ENCODE measurements around the gene TSHR. TPM values are rescaled to one million over a fixed set of nuclear protein-coding genes. Genes with fewer than 3 reads are reported as not detected.

The TSHR gene
- total RNA-seq, 2 donors from 2014 or later, result 0.58 TPM; not detected in 1

DNA sequence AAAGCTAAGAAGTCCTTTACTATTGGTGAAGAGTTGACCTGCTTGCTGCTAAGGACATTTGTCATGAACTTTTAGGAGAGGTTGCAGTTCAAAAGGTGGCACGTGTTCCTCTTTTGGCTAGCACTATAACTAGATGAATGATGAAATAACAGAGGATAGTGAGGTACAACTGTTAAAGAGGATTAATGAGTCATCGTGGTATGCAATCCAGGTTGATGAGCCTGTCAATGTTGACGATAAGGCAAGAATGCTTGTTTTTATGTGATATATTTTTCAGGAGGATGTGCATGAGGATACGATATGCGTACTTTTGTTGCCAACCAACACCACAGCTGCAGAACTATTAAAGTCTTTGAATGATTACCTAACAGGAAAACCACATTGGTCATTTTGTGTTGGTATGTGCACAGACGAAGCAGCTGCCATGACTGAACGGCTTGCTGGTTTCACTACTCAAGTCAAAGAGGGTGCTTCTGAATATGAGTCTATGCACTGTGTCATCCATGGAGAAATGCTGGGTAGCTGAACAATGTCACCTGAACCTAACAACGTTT, 24.5 kb upstream of the TSHR start:
- H3K4me1 Mint-ChIP-seq, result peaks cover 10% of the 10 kb centered on the region
- H3K27ac ChIP-seq (ENCODE audit: low read depth, low read length), result no peak overlapping the region
- H3K4me3 Mint-ChIP-seq, result no peak overlapping the region
- WGBS, 2 experiments (ENCODE audit: insufficient coverage in 1 of 2, insufficient read length in 1 of 2), result 93% methylated on average over 8 of the region's 8 CpGs
- TF ChIP-seq, protein P1, sequence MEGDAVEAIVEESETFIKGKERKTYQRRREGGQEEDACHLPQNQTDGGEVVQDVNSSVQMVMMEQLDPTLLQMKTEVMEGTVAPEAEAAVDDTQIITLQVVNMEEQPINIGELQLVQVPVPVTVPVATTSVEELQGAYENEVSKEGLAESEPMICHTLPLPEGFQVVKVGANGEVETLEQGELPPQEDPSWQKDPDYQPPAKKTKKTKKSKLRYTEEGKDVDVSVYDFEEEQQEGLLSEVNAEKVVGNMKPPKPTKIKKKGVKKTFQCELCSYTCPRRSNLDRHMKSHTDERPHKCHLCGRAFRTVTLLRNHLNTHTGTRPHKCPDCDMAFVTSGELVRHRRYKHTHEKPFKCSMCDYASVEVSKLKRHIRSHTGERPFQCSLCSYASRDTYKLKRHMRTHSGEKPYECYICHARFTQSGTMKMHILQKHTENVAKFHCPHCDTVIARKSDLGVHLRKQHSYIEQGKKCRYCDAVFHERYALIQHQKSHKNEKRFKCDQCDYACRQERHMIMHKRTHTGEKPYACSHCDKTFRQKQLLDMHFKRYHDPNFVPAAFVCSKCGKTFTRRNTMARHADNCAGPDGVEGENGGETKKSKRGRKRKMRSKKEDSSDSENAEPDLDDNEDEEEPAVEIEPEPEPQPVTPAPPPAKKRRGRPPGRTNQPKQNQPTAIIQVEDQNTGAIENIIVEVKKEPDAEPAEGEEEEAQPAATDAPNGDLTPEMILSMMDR (conservative IDR thresholded peaks at IDR 0.05), result no peak
- no peaks in the 10 kb centered on the region for H3K4me1 ChIP-seq (ENCODE audit: control insufficient read depth, insufficient read depth, low read length)
- H3K9me3 ChIP-seq (ENCODE audit: control insufficient read depth, low read length), result no peaks in the 10 kb centered on the region
- no peak overlapping the region for H3K27ac Mint-ChIP-seq
- no peaks in the 10 kb centered on the region for H3K9me3 Mint-ChIP-seq
- no peaks in the 10 kb centered on the region for H3K27me3 Mint-ChIP-seq (ENCODE audit: insufficient read depth)
- no peaks in the 10 kb centered on the region for H3K27me3 ChIP-seq (ENCODE audit: control insufficient read depth, insufficient read depth, low read length, poor library complexity, severe bottlenecking)
- no peak for DNase-seq
- H3K36me3 Mint-ChIP-seq (ENCODE audit: low read depth), result no peaks in the 10 kb centered on the region
- H3K36me3 ChIP-seq (ENCODE audit: control insufficient read depth, insufficient read depth, low read length), result no peaks in the 10 kb centered on the region
- no peak overlapping the region for H3K4me3 ChIP-seq (ENCODE audit: low read length)
- H3K9ac ChIP-seq (ENCODE audit: extremely low read depth, low read length, poor library complexity, severe bottlenecking), result no peak overlapping the region

GRCh38 chr14:80933282-80933681, 22.1 kb upstream of the TSHR start:
- TF ChIP-seq, protein P1 (conservative IDR thresholded peaks at IDR 0.05), result no peak
- no peaks in the 10 kb centered on the region for H3K36me3 ChIP-seq (ENCODE audit: control insufficient read depth, insufficient read depth, low read length)
- Mint-ChIP-seq H3K27ac (no peak overlapping the region), H3K9me3 (no peaks in the 10 kb centered on the region), H3K4me3 (no peak overlapping the region), H3K36me3 (ENCODE audit: low read depth) (no peaks in the 10 kb centered on the region), H3K27me3 (ENCODE audit: insufficient read depth) (no peaks in the 10 kb centered on the region), H3K4me1 (peaks cover 10% of the 10 kb centered on the region)
- H3K27ac ChIP-seq (ENCODE audit: low read depth, low read length), result no peak overlapping the region
- DNase-seq, result no peak
- no peak overlapping the region for H3K9ac ChIP-seq (ENCODE audit: extremely low read depth, low read length, poor library complexity, severe bottlenecking)
- no peaks in the 10 kb centered on the region for H3K27me3 ChIP-seq (ENCODE audit: control insufficient read depth, insufficient read depth, low read length, poor library complexity, severe bottlenecking)
- H3K9me3 ChIP-seq (ENCODE audit: control insufficient read depth, low read length), result no peaks in the 10 kb centered on the region
- no peaks in the 10 kb centered on the region for H3K4me1 ChIP-seq (ENCODE audit: control insufficient read depth, insufficient read depth, low read length)
- H3K4me3 ChIP-seq (ENCODE audit: low read length), result no peak overlapping the region

DNA sequence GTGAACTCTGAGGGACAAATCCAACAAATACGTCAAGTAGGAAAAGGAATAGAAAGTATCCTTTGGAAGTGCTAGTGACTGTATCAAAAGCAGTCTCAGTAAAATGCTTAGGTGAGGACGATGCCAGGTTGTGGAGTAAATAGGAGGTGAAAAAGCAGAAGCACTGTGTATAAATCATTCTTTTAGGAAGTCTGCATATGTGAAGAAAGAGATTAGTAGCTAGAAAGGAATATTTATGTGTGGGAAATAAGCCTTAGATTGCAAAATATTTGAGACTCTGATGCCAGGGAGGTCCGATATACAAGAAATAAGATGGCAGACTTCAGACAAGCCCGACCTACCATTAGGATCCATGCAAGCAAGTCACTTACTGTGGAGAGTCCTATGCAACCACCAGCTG, 21.7 kb upstream of the TSHR start:
- no peaks in the 10 kb centered on the region for H3K36me3 ChIP-seq (ENCODE audit: control insufficient read depth, insufficient read depth, low read length)
- no peaks in the 10 kb centered on the region for H3K27me3 ChIP-seq (ENCODE audit: control insufficient read depth, insufficient read depth, low read length, poor library complexity, severe bottlenecking)
- H3K4me1 ChIP-seq (ENCODE audit: control insufficient read depth, insufficient read depth, low read length), result no peaks in the 10 kb centered on the region
- WGBS, 2 experiments (ENCODE audit: insufficient coverage in 1 of 2, insufficient read length in 1 of 2), result 94 to 96% methylated on average over 4 of the region's 4 CpGs
- no peak overlapping the region for H3K4me3 ChIP-seq (ENCODE audit: low read length)
- no peaks in the 10 kb centered on the region for H3K9me3 ChIP-seq (ENCODE audit: control insufficient read depth, low read length)
- no peak overlapping the region for H3K27ac ChIP-seq (ENCODE audit: low read depth, low read length)
- H3K4me1 Mint-ChIP-seq, result peaks cover 10% of the 10 kb centered on the region
- no peak overlapping the region for H3K9ac ChIP-seq (ENCODE audit: extremely low read depth, low read length, poor library complexity, severe bottlenecking)
- H3K27me3 Mint-ChIP-seq (ENCODE audit: insufficient read depth), result no peaks in the 10 kb centered on the region
- no peak for DNase-seq
- no peaks in the 10 kb centered on the region for H3K9me3 Mint-ChIP-seq
- no peaks in the 10 kb centered on the region for H3K36me3 Mint-ChIP-seq (ENCODE audit: low read depth)
- no peak overlapping the region for H3K27ac Mint-ChIP-seq
- TF ChIP-seq, protein P1 (conservative IDR thresholded peaks at IDR 0.05), result no peak
- H3K4me3 Mint-ChIP-seq, result no peak overlapping the region

Measured in endodermal cell (in vitro differentiated cells).